RWPE2 (cell line): ENCODE data around the gene GOLGA5.

Experiments
- ATAC-seq: fragments of 200-7000 bp; cut with Tn5 transposase; 3 replicates; pipeline ENCODE4 v1.9.1; 2021; ENCODE audit warnings: low read depth
- DNase-seq: peaks from one replicate; pipeline ENCODE4 v3.0.0-alpha.2; 2020; ENCODE audit warnings: low spot score
- H3K27ac ChIP-seq: fragments of 450-650 bp; 2 replicates; pipeline ENCODE4 v1.5.1; 2017; ENCODE audit warnings: mild to moderate bottlenecking; ENCODE audit not compliant: poor library complexity, severe bottlenecking
- H3K27me3 ChIP-seq: fragments of 250-450 bp; sonication (Bioruptor Pico); 2 replicates; pipeline ENCODE4 v1.5.1; 2021; ENCODE audit warnings: mild to moderate bottlenecking, moderate library complexity; ENCODE audit not compliant: insufficient read depth, poor library complexity, severe bottlenecking
- H3K36me3 ChIP-seq: fragments of 250-450 bp; sonication (Bioruptor Pico); 2 replicates; pipeline ENCODE4 v1.5.1; 2020; ENCODE audit warnings: low read depth, mild to moderate bottlenecking, moderate library complexity
- H3K4me1 ChIP-seq: fragments of 250-450 bp; sonication (Bioruptor Pico); 2 replicates; pipeline ENCODE4 v1.5.1; 2021; ENCODE audit warnings: mild to moderate bottlenecking, moderate library complexity; ENCODE audit not compliant: insufficient read depth, poor library complexity, severe bottlenecking
- H3K4me3 ChIP-seq: fragments of 250-450 bp; sonication (Bioruptor Pico); 2 replicates; pipeline ENCODE4 v1.5.1; 2021; ENCODE audit warnings: mild to moderate bottlenecking, moderate library complexity; ENCODE audit not compliant: severe bottlenecking
- H3K9me3 ChIP-seq: fragments of 250-450 bp; sonication (Bioruptor Pico); 2 replicates; pipeline ENCODE4 v1.5.1; 2021; ENCODE audit warnings: mild to moderate bottlenecking, moderate library complexity; ENCODE audit not compliant: severe bottlenecking
- CTCF ChIP-seq: fragments of 450-650 bp; IDR thresholded peaks from one replicate; pipeline ENCODE4 v1.5.1; 2017; ENCODE audit warnings: mild to moderate bottlenecking, moderate library complexity; ENCODE audit not compliant: poor library complexity, severe bottlenecking

GOLGA5 gene

GRCh38 chr14:92830902-92831301 lies 36.8 kb downstream of the GOLGA5 start:
- no peak overlapping the region for H3K4me3 ChIP-seq
- no peaks in the 10 kb centered on the region for H3K4me1 ChIP-seq
- H3K36me3 ChIP-seq: peaks cover 98% of the 10 kb centered on the region
- no peaks in the 10 kb centered on the region for H3K9me3 ChIP-seq
- DNase-seq: no peak
- H3K27ac ChIP-seq: no peak overlapping the region
- TF ChIP-seq CTCF: no peak
- no peak for ATAC-seq
- H3K27me3 ChIP-seq: no peaks in the 10 kb centered on the region

GRCh38 chr14:92832137-92832700 lies 38.1 kb downstream of the GOLGA5 start:
- Histone ChIP-seq H3K9me3 (no peaks in the 10 kb centered on the region), H3K4me3 (no peak overlapping the region), H3K27ac (no peak overlapping the region), H3K4me1 (no peaks in the 10 kb centered on the region), H3K36me3 (peaks cover 96% of the 10 kb centered on the region), H3K27me3 (no peaks in the 10 kb centered on the region)
- no peak for DNase-seq
- no peak for ATAC-seq
- no peak for TF ChIP-seq CTCF

- no peak for TF ChIP-seq CTCF
- H3K4me1 ChIP-seq: no peaks in the 10 kb centered on the region
- DNase-seq: no peak
- H3K36me3 ChIP-seq: peaks cover 43% of the 10 kb centered on the region
- no peaks in the 10 kb centered on the region for H3K9me3 ChIP-seq
- H3K27me3 ChIP-seq: no peaks in the 10 kb centered on the region
- no peak for ATAC-seq
- H3K27ac ChIP-seq: no peak overlapping the region
- no peak overlapping the region for H3K4me3 ChIP-seq
Measured at GRCh38 chr14:92841930-92842329, 47.8 kb downstream of the GOLGA5 start.

GRCh38 chr14:92844204-92844603 lies 50.1 kb downstream of the GOLGA5 start:
- no peak overlapping the region for H3K4me3 ChIP-seq
- TF ChIP-seq CTCF: no peak
- no peaks in the 10 kb centered on the region for H3K9me3 ChIP-seq
- peaks cover 22% of the 10 kb centered on the region for H3K36me3 ChIP-seq
- H3K4me1 ChIP-seq: no peaks in the 10 kb centered on the region
- DNase-seq (no peak), ATAC-seq (no peak)
- H3K27ac ChIP-seq: no peak overlapping the region
- H3K27me3 ChIP-seq: no peaks in the 10 kb centered on the region

- no peak for TF ChIP-seq CTCF
- Histone ChIP-seq H3K4me1 (no peaks in the 10 kb centered on the region), H3K27ac (no peak overlapping the region), H3K4me3 (no peak overlapping the region), H3K9me3 (no peaks in the 10 kb centered on the region), H3K36me3 (0 out of 2 replicates have a peak, but pooled peaks cover 6% of the 10 kb centered on the region), H3K27me3 (no peaks in the 10 kb centered on the region)
- no peak for DNase-seq
- peak; percentile 79 for ATAC-seq
Measured at GRCh38 chr14:92846162-92846897, 52.2 kb downstream of the GOLGA5 start.
